Caco-2 (cell line): Measurements from ENCODE around the gene CNTN6. TPM values are rescaled to one million over a fixed set of nuclear protein-coding genes. Genes with fewer than 3 reads are reported as not detected.

ENCODE experiments used
- BruUV-seq: library from RNA; stranded (reverse); fragments of 400-500 nt; replicated peaks from 2 replicates; lab custom pipeline; 2021; lab: Mats Ljungman, UMichigan
- CTCF ChIA-PET: fragments of 300-600 bp; sonication (Branson Sonifier 250); formaldehyde crosslinking; loops from one replicate; lab custom pipeline; 2022; ENCODE audit warnings: antibody characterized with exemption; lab: Charles Lee
- POLR2A ChIA-PET: fragments of 300-600 bp; sonication (Branson Sonifier 250); formaldehyde crosslinking; loops from one replicate; lab custom pipeline; 2022; ENCODE audit warnings: antibody characterized with exemption; lab: Charles Lee
- DNase-seq, 2 experiments: peaks; one replicate each; pipeline versions ENCODE4 v3.0.0 to v3.0.0-alpha.2; 2020 to 2022
- H3K27me3 ChIP-seq: replicated peaks from 2 replicates; pipeline ENCODE4 v1.6.0; 2011; ENCODE audit warnings: low read length; ENCODE audit not compliant: control insufficient read depth, insufficient read depth
- H3K36me3 ChIP-seq: 2 replicates; pipeline ENCODE4 v1.5.1; 2011; ENCODE audit warnings: low read length; ENCODE audit not compliant: control insufficient read depth, insufficient read depth
- H3K4me1 ChIP-seq: fragments of 250-450 bp; sonication (Bioruptor Pico); 2 replicates; pipeline ENCODE4 v1.5.1; 2020; ENCODE audit warnings: mild to moderate bottlenecking
- H3K4me3 ChIP-seq: 2 replicates; pipeline ENCODE4 v1.5.1; 2011; ENCODE audit warnings: low read depth, mild to moderate bottlenecking, control low read depth, low read length
- H3K9me3 ChIP-seq: fragments of 250-450 bp; sonication (Bioruptor Pico); 2 replicates; pipeline ENCODE4 v1.5.1; 2020; ENCODE audit warnings: mild to moderate bottlenecking, moderate library complexity
- H3K27ac Mint-ChIP-seq: one replicate; pipeline ENCODE4 v1.8.0; 2022; ENCODE audit warnings: mixed read lengths; ENCODE audit not compliant: unreplicated experiment
- H3K27me3 Mint-ChIP-seq: one replicate; pipeline ENCODE4 v1.8.0; 2022; ENCODE audit warnings: mixed read lengths; ENCODE audit not compliant: insufficient read depth, unreplicated experiment
- H3K36me3 Mint-ChIP-seq: one replicate; pipeline ENCODE4 v1.8.0; 2022; ENCODE audit warnings: mild to moderate bottlenecking, mixed read lengths; ENCODE audit not compliant: insufficient read depth, unreplicated experiment
- H3K4me1 Mint-ChIP-seq: one replicate; pipeline ENCODE4 v1.8.0; 2022; ENCODE audit warnings: low read depth, mixed read lengths; ENCODE audit not compliant: unreplicated experiment
- H3K4me3 Mint-ChIP-seq: one replicate; pipeline ENCODE4 v1.8.0; 2022; ENCODE audit warnings: mild to moderate bottlenecking, moderate library complexity, mixed read lengths; ENCODE audit not compliant: unreplicated experiment
- H3K9me3 Mint-ChIP-seq: one replicate; pipeline ENCODE4 v1.8.0; 2022; ENCODE audit warnings: mixed read lengths; ENCODE audit not compliant: unreplicated experiment
- intact Hi-C: fragments of 100-400 bp; cut with micrococcal nuclease; formaldehyde crosslinking; loops from one replicate; pipeline ENCODE4 v1.10.0; 2022; ENCODE audit not compliant: unreplicated experiment
- total RNA-seq: library from RNA; stranded (reverse); gene quantifications from 2 replicates; pipeline ENCODE4 v1.2.3, GENCODE V29; 2022
- TF ChIP-seq, protein P1 (sequence below), 2 experiments: fragments of 200-600 bp in 1 of 2; IDR thresholded peaks; 1 replicate in 1 of 2; 2 replicates in 1 of 2; pipeline versions ENCODE4 v1.5.1 to v1.8.0; 2011 to 2022; ENCODE audit warnings: antibody characterized with exemption in 1 of 2, control low read depth in 1 of 2, inconsistent platforms in 1 of 2, low read depth in 1 of 2, low read length in 1 of 2, mild to moderate bottlenecking in 1 of 2, moderate library complexity in 1 of 2; ENCODE audit not compliant: insufficient read depth in 1 of 2, severe bottlenecking in 1 of 2, unreplicated experiment in 1 of 2

CNTN6 gene
- total RNA-seq, 1 experiment from 2014 or later = not detected

DNA sequence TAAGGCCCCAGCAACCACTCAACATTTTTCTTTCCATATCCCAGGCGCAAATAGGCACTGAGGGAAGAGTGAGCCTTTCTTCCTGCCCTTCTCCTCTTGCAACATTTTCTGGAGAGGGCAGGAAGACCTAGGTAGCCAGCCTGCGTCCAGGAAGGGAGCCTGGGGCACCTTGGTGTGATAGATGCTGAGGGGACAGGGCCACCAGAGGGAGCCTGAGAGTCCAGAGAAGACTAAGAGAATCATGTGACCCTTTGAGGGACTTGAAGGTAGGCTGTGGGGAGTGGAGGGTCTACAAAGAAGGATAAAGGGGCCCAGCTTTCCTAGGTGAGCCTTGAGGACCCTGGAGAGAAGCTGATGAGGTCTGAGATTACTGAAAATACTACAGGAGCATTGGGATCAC is 346.6 kb downstream of the CNTN6 start:
- POLR2A ChIA-PET = no interaction called here
- DNase-seq = peak; percentile 43 to 52
- BruUV-seq = no TSS peak

DNA sequence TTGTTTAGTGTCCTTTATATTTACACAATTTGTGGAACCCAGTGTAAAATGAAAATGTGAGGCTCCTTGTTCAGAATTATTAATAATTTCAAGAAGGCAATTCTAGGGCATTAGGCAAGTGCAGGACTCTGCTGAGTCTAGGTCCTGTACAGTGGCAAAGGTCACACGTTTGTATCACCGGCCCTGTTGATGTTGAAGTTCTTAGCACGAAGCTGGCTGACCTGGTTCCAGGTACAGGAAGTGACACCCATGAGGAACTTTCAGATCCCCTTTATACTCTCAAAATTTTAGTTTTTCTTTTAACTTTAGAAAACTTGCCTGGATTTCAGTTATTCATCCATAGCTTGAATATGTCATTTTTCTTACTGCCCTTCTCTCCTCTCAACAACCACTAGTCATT is 349.4 kb downstream of the CNTN6 start:
- H3K9me3 Mint-ChIP-seq = peaks cover 9% of the 10 kb centered on the region
- H3K9me3 ChIP-seq = no peaks in the 10 kb centered on the region
- BruUV-seq = no TSS peak
- peaks cover 5% of the 10 kb centered on the region for H3K36me3 Mint-ChIP-seq
- no peak for DNase-seq
- no peak overlapping the region for H3K4me3 Mint-ChIP-seq
- CTCF ChIA-PET = no interaction called here
- H3K4me1 Mint-ChIP-seq = no peaks in the 10 kb centered on the region
- no peaks in the 10 kb centered on the region for H3K4me1 ChIP-seq
- H3K27me3 Mint-ChIP-seq = peaks cover 3% of the 10 kb centered on the region
- H3K36me3 ChIP-seq = no peaks in the 10 kb centered on the region
- H3K27ac Mint-ChIP-seq = no peak overlapping the region
- H3K4me3 ChIP-seq = no peak overlapping the region
- TF ChIP-seq, protein P1, sequence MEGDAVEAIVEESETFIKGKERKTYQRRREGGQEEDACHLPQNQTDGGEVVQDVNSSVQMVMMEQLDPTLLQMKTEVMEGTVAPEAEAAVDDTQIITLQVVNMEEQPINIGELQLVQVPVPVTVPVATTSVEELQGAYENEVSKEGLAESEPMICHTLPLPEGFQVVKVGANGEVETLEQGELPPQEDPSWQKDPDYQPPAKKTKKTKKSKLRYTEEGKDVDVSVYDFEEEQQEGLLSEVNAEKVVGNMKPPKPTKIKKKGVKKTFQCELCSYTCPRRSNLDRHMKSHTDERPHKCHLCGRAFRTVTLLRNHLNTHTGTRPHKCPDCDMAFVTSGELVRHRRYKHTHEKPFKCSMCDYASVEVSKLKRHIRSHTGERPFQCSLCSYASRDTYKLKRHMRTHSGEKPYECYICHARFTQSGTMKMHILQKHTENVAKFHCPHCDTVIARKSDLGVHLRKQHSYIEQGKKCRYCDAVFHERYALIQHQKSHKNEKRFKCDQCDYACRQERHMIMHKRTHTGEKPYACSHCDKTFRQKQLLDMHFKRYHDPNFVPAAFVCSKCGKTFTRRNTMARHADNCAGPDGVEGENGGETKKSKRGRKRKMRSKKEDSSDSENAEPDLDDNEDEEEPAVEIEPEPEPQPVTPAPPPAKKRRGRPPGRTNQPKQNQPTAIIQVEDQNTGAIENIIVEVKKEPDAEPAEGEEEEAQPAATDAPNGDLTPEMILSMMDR (IDR thresholded peaks at IDR 0.05; ENCODE audit: insufficient read depth in 1 of 2, low read depth in 1 of 2, low read length in 1 of 2, severe bottlenecking in 1 of 2, unreplicated experiment in 1 of 2) = no peak
- POLR2A ChIA-PET = no interaction called here
- intact Hi-C loops = no loop called here
- no peaks in the 10 kb centered on the region for H3K27me3 ChIP-seq

More for the DNA sequence above, 346.6 kb downstream of the CNTN6 start:
- Mint-ChIP-seq H3K4me3 (no peak overlapping the region), H3K9me3 (peaks cover 9% of the 10 kb centered on the region), H3K27me3 (peaks cover 3% of the 10 kb centered on the region), H3K27ac (no peak overlapping the region), H3K36me3 (peaks cover 5% of the 10 kb centered on the region), H3K4me1 (no peaks in the 10 kb centered on the region)
- TF ChIP-seq, protein P1 (IDR thresholded peaks at IDR 0.05; ENCODE audit: insufficient read depth in 1 of 2, low read depth in 1 of 2, low read length in 1 of 2, severe bottlenecking in 1 of 2, unreplicated experiment in 1 of 2) = peak; percentile 31 to 59
- H3K36me3 ChIP-seq = no peaks in the 10 kb centered on the region
- no peak overlapping the region for H3K4me3 ChIP-seq
- no peaks in the 10 kb centered on the region for H3K4me1 ChIP-seq
- intact Hi-C loops = loop anchor here (5.0 kb wide), 1 partner anchor 548 kb away; no protein-coding TSS in a partner anchor
- no peaks in the 10 kb centered on the region for H3K27me3 ChIP-seq
- CTCF ChIA-PET = no interaction called here
- no peaks in the 10 kb centered on the region for H3K9me3 ChIP-seq

DNA sequence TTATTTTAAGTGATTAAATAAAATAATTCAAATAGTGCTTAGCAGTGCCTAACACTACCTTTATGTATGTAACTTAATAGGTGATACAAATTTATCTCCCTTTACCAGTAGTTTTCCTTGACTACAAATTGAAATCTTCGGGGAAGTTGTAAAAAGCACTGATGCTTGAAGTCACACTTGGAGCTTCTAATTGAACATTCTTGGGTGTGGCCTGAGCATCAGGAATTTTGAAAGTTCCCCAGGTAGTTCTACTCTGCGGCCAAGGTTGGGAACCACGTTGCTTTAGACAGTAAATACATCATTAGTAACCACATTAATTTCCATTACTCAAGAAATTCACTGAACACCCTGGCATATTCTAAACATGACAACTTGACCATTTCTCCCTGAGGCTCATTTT is 351.4 kb downstream of the CNTN6 start:
- no TSS peak for BruUV-seq
- no peaks in the 10 kb centered on the region for H3K9me3 ChIP-seq
- H3K36me3 ChIP-seq = no peaks in the 10 kb centered on the region
- Mint-ChIP-seq H3K36me3 (peaks cover 5% of the 10 kb centered on the region), H3K9me3 (peaks cover 8% of the 10 kb centered on the region), H3K27me3 (peaks cover 3% of the 10 kb centered on the region), H3K4me3 (no peak overlapping the region), H3K4me1 (no peaks in the 10 kb centered on the region), H3K27ac (no peak overlapping the region)
- DNase-seq = no peak
- TF ChIP-seq, protein P1 (IDR thresholded peaks at IDR 0.05; ENCODE audit: insufficient read depth in 1 of 2, low read depth in 1 of 2, low read length in 1 of 2, severe bottlenecking in 1 of 2, unreplicated experiment in 1 of 2) = no peak
- ChIA-PET POLR2A (no interaction called here), CTCF (no interaction called here)
- no peaks in the 10 kb centered on the region for H3K27me3 ChIP-seq
- H3K4me1 ChIP-seq = no peaks in the 10 kb centered on the region
- intact Hi-C loops = no loop called here
- H3K4me3 ChIP-seq = no peak overlapping the region
